ENCODE data around the gene WDR70. TPM values are rescaled to one million over a fixed set of nuclear protein-coding genes. Genes with fewer than 3 reads are reported as not detected.
A peak's percentile ranks its signal among the peaks of the same experiment; 100 is the strongest.
"Not testable (repeated sequence)": the region's sequence is repeated elsewhere in the genome, so short reads cannot be mapped to it uniquely, and the experiment has no call there.

The WDR70 gene
- polyA plus RNA-seq, 12 donors, result 19.9 to 41.3 (median 33.6) TPM; not detected in 1

DNA sequence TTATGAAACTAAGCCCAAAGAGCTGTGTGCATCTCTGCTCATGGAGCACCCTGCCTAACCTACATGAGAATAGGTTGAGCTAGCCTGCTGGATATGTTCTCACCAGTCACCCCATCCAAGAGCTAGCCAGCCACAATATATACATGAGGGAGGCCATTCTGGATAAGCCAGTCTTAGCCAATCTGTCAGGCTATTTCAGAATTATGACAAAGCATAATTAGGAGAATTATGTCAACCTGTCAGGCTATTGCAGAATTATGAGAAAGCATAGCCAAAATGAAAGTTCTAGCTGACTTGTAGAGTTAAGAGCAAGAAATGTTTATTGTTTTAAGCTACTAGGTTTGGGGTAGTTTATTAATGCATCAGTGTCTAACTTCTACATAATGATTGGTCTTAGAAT lies 189.8 kb downstream of the WDR70 start:
- DNase-seq, result no peak

DNA sequence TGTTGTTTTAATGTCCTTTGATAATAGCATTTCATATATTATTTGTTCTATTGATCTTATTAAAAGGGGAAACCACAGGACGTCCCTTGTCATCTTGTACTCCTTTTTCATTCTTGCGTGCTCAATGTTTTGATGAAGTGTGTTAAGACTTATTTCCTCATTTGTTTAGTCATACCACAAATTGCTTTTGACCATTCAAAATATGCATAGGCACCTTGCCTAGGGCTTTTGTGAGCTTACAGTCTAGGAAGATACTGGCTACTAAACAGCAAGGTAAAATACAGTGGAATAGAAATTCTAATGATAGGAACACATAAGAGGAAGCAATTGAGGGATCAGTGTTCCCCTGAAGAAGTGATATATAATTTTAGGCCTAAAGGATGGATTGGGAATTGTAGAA lies 190.3 kb downstream of the WDR70 start:
- DNase-seq, result no peak

DNA sequence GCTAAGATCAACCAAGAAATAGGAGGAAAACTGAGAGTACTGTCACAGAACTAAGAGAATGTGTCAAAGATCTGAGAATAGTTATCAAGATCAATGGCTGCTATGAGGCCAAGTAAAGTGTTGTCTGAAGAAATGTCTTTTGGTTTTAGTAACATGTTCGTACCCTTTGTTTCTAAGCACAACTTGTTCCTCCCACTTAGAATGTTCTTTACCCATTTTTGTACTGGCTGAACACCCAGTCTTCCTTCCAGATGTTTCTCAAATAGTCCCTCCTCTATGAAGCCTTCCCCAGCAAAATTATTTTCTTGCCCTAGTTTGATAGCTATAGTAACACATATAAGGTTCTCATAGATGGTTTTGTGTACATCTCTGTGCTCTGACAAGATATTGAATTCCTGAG lies 191.5 kb downstream of the WDR70 start:
- no peak for DNase-seq

DNA sequence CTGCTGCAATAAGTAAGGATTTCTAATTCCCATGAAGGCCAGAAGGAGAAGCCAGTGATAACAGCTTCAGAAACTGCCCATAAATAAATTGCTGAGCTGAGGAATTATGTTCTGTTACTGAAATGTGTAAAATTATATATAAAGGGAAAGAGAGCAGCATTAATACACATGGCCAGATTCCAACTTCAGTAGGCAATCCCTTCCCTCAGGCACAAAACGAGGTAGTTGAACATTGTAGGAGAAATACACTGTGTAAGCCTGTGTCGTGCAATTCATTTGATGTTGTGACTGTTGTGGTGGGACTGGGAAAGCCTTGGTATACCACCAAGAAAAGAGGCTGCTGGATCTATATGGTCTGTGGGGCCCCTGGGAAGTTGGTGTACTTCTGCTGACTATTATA lies 192.9 kb downstream of the WDR70 start:
- no peak for DNase-seq

DNA sequence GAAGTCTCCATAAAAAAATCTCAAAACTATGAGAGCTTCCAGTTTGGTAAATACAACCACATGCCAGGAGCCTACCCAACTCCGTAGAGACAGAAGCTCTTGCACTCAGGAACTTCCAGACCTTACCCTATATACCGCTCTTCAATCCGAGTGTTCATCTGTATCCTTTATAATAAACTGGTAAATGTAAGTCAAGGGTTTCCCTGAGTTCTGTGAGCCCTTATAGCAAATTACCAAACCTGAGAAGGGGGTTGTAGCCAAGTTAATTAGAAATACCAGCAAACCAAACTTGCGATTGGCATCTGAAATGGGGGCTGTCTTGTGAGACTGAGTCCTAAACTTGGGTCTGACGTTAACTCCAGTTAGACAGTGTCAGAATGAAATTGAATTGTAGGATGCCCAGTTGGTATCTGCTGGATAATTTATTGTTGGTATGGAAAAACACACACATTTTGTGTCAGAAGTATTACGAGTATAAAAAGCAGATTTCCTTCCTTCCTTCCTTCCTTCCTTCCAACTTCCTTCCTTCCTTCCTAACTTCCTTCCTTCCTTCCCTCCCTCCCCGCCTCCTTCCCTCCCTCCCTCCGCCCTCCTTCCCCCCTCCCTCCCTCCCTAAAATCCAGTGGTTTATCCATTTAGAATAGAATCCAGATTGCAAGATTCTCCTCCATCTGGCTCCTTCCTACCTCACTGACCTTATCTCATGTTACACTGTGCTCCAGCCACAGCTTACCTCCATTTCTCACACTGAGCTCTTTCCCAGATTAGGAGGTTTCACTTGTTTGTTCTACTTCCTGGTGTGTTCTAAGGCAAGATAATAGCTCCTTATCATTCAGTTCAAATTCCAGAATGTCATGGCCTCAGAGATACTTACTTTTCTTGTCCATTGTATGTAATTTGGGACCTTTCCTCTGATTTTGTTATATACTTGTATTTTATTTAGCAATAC lies 196.7 kb downstream of the WDR70 start:
- no peak for DNase-seq

DNA sequence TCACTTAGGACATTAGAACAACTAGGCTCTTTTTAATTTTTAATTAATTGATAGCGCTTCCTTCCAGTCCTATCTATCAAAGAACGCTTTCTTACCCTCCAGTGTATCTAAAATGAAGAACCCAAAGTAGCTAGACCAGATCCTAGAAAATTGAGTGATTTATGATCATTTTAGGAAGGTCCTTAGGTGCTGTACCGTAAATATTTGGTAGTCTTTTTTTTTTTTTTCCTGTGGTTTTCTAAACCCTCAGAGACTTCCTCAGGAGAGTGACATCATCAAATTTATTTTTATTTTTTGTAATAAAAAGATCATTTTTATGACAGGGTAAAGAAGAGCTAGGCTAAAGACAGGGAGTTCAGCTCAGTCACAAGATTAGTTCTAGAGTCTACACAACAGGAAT lies 197.4 kb downstream of the WDR70 start:
- no peak for DNase-seq

DNA sequence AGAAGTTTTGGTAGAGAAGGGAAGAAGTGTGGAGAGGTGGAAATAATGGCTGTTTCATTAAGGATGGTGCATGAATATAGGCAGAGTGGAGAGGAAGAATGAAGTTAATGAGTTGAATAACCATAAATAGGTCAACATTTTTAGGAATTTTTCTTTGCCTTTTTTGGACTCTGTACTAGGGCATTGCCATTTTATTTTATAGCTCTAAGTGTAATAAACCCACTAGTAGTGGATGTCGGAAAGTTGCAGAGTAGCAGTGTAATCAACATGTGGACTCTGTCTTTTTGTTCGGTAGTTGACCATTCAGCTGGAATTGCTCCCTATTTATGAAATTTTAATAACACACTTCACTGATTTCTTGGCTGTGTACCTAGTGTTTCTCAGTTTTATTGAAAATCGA lies 199.1 kb downstream of the WDR70 start:
- no peak for DNase-seq

DNA sequence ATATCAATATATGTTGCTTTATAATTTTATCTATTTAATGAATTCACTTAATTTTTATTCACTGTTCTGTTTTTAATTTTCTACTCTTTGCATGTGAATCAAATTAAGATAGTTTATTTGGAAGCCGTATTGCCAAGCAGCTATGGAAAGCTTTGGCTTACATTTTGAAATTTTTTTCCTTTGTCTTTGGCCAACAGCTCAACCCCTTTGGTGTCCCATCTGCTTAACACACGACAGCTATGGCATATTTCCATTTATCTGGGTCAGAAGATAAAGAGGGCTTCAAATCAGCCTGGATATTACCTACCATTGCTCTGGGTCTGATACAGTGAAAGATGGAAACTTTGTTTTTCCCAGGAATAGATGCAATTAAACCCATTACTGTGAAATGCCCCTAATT lies 201.0 kb downstream of the WDR70 start:
- DNase-seq, result no peak

DNA sequence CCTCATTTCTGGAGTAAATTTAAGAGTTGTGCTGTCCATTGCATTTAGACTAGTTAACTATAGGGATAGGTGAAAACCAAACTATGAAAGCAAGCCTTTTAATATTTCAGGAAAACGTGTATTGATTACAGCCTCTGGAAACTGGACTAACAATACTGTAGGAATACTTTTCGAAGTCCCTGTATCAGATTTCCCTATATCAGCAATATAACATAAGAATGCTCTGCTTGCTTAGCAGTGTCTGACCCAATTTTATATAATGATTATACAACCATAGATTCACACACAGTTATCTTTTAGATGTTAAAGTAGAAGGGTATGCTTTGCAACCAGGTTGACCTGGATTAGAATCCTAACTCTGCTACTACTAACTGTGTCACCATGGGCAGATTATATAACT lies 203.1 kb downstream of the WDR70 start:
- no peak for DNase-seq

DNA sequence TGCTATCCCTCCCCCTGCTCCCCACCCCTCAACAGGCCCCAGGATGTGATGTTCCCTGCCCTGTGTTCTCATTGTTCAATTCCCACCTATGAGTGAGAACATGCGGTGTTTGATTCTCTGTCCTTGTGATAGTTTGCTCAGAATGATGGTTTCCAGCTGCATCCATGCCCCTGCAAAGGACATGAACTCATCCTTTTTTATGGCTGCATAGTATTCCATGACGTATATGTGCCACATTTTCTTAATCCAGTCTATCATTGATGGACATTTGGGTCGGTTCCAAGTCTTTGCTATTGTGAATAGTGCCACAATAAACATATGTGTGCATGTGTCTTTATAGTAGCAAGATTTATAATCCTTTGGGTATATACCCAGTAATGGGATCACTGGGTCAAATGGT lies 214.2 kb downstream of the WDR70 start:
- DNase-seq, result not testable (repeated sequence)

DNA sequence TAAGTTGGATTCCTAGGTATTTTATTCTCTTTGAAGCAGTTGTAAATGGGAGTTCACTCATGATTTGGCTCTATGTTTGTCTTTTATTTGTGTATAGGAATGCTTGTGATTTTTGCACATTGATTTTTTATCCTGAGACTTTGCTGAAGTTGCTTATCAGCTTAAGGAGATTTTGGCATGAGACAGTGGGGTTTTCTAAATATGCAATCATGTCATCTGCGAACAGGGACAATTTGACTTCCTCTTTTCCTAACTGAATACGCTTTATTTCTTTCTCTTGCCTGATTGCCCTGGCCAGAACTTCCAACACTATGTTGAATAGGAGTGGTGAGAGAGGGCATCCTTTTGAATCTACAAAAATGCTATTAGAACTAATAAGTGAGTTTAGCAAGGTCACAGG lies 215.7 kb downstream of the WDR70 start:
- DNase-seq, result not testable (repeated sequence)

DNA sequence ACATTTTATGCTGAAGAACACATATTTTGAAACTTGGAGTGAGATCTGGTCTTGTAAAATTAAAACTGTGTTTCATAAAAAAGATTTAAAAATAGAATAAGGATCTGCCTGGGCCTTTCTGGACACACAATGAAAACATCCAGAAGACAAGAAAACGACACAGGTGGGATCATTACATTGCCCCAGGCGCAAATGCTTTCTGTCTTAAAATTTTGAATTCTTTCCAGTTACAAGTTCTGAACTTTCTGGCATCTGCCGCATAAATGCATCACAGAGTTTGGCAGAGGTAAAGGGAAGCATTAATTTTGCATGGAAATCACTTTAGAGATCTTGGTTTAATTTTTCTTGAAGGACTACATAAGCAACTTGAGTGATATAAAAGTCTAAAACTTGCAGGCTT lies 219.6 kb downstream of the WDR70 start:
- DNase-seq, result peak; percentile 13

DNA sequence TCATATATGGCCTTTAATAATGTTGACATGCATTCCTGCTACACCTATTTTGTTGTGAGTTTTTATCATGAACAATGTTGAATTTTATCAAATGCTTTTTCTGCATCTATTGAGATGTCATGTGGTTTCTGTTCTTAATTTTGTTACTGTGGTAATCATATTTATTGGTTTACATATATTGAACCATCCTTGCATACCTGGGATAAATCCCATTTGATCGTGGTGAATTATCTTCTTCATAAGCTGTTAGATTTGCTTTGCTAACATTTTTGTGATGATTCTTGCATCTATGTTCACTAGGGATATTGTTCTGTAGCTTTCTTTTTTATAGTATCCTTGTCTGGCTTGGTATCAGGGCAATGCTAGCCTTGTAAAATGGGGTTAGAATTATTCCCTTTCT lies 222.0 kb downstream of the WDR70 start:
- no peak for DNase-seq

DNA sequence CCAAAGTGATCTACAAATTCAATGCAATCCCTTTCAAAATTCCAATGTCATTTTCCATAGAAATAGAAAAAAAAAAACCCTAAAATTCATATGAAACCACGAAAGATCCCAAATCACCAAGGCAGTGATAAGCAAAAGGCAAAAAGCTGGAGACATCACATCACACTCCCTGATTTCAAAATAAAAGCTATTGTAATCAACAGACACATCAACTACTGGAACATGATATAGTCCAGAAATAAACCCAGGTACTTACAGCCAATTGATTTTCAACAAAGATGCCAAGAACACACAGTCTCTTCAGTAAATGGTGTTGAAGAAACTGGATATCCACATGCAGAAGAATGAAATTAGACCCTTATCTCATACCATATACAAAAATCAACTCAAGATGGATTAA lies 224.0 kb downstream of the WDR70 start:
- DNase-seq, result no peak

DNA sequence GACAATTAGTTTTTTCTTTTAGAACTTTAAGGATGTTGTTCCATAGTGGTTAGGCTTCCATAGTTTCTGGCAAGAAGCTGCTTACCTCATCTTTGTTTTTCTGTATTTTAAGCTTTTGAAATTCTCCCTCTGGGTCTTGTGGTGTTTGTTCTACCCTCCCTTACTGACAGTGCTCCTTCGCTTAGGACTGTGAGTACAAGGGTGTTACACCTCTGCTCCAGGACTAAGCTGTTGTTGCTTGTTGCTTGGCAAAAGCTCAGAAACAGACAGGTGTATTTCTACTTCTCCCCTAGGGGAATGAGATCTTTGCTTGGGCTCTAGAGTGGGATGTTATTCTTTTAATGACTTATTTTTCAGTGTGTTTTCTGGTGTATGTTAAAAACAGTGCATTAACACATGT lies 225.2 kb downstream of the WDR70 start:
- DNase-seq, result no peak

DNA sequence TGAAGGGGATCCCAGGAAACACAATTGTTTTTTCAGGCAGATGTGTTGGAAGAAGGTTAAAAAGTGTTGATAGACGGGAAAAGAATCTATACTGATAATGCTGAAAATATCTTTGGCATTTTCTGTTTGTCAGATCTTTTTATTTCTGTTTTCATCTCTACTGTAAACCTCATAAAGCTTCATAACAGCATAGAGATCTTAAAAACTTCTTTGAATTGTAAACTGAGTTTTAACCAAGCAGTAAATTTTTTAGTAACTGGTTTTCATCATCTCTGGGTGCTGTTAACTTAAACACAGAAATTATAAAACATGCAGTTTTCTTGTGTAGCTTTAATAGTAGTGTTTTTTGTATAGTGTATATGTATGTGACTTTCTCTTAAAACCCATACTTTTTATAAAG lies 227.0 kb downstream of the WDR70 start:
- no peak for DNase-seq

DNA sequence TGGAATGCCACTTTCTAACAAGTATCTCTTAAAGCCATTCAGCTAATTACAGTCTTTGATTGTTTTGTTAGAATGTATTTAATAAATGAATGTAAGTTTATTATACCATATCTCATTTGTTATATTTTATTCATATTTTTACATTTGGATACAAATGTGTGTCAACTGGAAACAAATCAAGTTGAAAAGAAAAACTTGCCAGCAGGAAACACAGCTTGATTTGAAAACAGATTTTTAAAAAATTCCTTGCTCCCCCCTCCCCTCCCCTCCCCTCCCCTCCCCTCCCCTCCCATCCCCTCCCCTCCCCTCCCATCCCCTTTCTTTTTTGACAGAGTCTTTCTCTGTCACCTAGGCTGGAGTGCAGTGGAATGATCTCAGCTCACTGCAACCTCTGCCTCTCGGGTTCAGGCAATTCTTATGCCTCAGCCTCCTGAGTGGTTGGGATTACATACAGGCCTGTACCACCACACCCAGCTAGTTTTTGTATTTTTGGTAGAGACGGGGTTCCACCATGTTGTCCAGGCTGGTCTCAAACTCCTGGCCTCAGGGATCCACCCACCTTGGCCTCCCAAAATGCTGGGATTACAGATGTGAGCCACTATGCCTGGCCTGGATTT lies 227.6 kb downstream of the WDR70 start:
- DNase-seq, result no peak

DNA sequence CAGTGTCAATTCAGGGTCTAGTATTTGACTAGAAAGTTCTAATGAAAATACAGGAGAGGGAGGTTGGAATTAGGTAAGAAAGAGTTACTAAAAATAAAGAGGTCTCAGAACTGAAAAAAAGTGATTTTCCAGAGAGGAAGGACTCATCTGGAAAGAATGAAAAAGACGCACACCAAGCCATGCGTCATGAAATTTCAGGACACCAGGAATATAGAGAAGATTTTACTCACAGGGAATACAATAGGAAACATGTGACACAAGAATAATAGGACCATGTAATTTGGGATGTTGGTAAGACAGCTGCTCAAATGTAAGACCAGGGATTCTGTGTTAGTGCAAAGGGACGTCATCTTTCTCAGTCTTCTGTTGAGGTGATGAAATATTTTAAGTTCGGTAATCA lies 236.1 kb downstream of the WDR70 start:
- peak; percentile 43 for DNase-seq

DNA sequence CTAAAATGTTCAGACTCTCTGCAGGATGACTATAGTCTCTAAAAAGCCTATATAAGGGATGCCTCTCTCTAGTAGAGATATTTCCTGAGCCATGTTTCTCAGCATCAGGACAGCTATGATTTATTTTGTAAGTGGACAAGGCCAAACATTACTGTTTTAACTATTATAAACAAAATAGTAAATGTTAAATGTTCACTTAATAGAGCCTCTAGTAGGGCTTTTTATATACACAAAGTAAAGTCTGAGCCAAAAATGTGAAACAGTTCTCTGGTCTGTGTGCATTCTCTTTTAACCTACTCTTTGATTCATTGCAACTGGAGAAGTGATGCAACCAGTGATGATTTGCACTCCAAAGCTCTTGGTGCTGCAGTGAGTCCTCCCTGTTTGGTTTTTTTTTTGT lies 240.2 kb downstream of the WDR70 start:
- no peak for DNase-seq

DNA sequence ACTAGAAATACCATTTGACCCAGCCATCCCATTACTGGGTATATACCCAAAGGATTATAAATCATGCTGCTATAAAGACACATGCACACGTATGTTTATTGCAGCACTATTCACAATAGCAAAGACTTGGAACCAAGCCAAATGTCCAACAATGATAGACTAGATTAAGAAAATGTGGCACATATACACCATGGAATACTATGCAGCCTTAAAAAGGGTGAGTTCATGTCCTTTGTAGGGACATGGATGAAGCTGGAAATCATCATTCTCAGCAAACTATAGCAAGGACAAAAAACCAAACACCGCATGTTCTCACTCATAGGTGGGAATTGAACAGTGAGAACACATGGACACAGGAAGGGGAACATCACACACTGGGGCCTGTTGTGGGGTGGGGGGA lies 243.2 kb downstream of the WDR70 start:
- DNase-seq, result not testable (repeated sequence)

DNA sequence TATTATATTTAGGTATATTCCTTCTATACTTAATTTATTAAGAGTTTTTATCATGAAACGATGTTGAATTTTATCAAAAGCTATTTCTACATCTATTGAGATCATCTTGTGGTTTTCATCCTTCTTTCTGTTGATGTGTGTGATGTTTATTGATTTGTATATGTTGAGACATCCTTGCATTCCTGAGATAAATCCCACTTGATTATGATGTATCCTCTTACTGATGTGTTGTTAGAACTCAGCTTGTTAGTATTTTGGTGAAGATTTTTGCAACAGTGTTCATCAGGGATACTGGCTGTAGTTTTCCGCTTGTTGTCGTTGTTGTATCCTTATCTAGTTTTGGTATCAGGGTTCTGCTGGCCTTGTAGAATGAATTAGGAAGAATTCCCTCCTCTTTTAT lies 247.1 kb downstream of the WDR70 start:
- no peak for DNase-seq

DNA sequence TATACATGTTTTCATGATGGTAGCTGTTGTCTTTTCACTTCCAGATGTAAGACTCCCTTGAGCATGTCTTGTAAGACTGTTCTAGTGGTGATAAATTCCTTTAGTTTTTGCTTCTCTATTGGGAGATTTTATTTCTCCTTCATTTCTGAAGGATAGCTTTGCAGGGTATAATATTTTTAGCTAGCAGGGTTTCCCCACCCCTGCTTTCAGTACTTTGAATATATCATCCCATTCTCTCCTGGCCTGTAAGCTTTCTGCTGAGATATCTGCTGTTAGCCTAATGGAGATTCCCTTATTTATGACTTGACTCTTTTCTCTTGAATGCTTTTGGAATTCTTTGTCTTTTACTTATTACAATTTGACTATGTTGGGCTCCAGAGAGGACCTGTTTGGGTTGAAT lies 249.8 kb downstream of the WDR70 start:
- no peak for DNase-seq

DNA sequence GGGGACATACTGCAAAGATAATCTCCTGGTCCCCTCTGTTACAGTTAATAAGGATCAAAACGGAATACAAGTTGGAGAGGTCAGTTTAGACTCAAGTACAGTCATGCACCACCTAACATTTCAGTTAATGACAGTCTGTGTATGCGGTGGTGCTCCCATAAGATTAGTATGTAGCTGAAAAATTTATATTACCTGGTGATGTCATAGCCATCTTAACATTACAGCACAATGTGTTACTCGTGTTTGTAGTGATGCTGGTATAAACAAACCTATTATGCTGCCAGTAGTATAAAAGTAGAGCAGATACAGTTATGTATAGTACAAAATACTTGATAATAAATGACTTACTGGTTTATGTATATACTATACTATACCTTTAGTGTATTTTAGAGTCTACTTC lies 252.8 kb downstream of the WDR70 start:
- no peak for DNase-seq

Data from muscle of arm (tissue), 12 donors.